LoVo (cell line): ENCODE measurements around the gene GRM1.

Experiments
- DNase-seq: peaks from one replicate; pipeline ENCODE4 v3.0.0-alpha.2; 2016; ENCODE audit warnings: low spot score

Gene GRM1

GRCh38 chr6:146100776-146101175, 71.9 kb downstream of the GRM1 start:
- DNase-seq = no peak

GRCh38 chr6:146103416-146104072, 74.7 kb downstream of the GRM1 start:
- no peak for DNase-seq

GRCh38 chr6:146106532-146106931, 77.7 kb downstream of the GRM1 start:
- no peak for DNase-seq

DNA sequence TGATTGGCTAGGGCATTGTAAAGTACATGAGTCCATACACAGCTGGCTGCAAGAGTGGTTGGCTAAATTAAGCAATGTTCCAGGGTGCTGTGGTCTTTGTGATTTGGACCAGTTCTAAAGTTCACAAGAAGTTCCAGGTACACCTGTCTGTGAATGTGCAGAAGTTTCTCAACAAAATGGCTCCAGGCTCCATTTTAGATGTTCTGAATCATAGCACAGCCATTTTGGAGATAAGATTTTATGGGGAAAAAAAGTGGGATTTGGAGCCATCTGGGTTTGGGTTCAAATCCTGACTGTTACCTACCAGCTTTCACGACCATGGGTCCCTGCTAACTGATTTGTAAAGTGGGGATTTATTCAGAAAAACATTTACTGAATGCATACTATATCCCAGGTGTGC, 82.1 kb downstream of the GRM1 start:
- no peak for DNase-seq

- DNase-seq = no peak
Observed at GRCh38 chr6:146111881-146112450, 83.1 kb downstream of the GRM1 start.

GRCh38 chr6:146113084-146113623, 84.3 kb downstream of the GRM1 start:
- no peak for DNase-seq

- DNase-seq = no peak
Observed at GRCh38 chr6:146123616-146124015, 94.8 kb downstream of the GRM1 start.

GRCh38 chr6:146127447-146128215, 98.8 kb downstream of the GRM1 start:
- DNase-seq = no peak

GRCh38 chr6:146133866-146134265, 105.0 kb downstream of the GRM1 start:
- DNase-seq = no peak

- no peak for DNase-seq
Observed at GRCh38 chr6:146135167-146135566, 106.3 kb downstream of the GRM1 start.

DNA sequence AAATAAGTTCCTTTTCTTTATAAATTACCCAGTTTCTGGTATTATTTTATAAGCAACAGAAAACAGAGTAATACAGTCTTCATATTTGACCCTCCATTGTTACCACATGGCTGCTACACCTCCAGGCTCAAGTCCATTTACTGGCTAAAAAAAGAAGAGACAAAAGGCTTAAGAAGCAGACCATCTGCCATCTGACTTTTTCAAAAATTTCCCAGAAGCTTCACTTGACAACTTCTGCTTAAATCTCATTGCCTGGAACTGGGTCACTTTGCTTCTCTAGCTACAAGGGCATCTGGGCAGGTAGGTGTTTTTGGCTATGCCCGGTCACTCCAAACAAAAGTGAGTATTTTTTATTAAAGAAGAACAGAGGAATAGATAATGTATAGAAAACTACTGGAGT, 118.0 kb downstream of the GRM1 start:
- DNase-seq = no peak

DNA sequence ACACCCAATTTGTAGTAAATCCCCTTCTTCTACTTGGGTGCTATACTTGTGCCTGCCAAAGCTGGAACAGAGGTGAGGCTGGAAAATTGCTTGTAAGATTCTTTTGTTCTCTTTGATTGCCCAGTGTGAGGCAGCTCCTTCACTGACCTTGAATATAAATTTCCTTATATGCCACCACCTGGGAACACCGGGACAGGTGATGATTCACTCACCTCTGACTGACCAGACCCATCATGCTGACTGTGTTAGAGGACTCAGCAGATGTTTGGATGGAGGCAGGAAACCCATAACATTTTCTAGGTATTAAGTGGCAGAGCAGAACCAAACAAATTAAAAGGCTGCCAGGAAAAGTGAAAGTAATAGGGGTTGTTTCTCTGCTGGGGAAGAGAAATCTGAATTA, 120.9 kb downstream of the GRM1 start:
- no peak for DNase-seq

DNA sequence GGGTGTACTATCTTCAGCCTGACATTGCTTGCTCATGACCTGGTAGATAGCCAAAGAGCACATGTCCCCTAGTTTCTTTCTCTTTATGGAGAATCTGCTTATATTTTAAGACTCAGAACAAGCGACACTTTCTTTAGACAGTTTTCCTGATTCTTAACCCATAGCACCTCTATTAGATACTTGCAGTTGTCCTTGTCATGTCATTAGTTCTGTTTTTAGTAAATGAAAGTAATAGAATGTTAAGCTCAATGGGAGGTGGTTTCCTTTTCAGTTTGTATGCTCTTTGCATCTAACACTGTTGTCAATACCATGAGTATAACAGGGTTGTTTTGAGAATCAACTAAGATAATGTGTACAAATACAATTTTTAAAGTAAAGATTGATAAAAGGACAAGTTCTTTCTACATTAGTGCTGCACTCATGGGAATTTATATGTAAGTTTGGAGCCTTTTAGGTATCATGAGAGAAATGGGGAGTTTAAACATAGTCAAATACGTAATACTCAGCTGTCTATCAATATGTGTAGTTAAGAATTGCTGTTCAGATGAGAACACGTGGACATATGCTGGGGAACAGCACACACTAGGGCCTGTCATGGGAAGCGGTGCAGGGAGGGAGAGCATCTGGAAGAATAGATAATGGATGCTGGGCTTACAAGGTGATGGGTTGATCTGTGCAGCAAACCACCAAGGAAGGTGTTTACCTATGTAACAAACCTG, 124.3 kb downstream of the GRM1 start:
- no peak for DNase-seq

DNA sequence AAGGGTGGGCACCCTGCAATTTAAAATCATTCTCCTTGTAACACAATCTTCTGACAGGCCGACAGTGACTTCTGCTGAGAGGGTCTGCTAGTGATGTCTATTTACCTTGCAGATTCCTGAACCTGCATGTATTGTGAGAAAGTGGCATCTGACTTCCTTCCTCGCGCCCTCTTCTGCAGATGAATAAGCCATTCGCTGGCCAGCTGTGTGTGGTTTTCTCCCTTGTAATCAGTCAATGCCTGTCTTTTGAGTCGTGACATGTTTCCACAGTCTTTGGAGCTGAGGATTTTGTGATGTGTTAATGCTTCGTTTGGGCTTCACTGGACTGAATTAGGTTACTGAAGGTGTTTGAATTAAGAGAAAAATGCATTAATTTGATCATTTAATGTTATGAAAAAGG, 125.3 kb downstream of the GRM1 start:
- no peak for DNase-seq

GRCh38 chr6:146161664-146162063, 132.8 kb downstream of the GRM1 start:
- DNase-seq = no peak

DNA sequence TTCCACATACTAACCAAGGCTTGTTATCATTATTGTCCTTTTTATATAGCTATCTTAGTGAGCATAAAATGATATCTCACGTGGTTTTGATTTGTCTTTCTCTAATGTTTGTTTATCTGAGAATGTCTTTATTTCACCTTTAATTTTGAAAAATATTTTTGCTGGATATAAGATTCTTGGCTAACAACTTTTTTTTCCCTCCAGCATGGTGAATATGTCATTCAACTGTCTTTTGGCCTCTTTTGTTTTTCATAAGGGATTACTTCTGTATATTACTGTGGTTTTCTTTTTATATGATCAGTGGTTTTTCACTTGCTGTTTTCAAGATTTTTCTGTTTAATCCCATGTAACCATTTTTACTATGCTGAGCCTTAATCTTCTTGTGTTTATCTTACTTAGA, 141.0 kb downstream of the GRM1 start:
- no peak for DNase-seq

GRCh38 chr6:146177785-146178184, 148.9 kb downstream of the GRM1 start:
- no peak for DNase-seq

DNA sequence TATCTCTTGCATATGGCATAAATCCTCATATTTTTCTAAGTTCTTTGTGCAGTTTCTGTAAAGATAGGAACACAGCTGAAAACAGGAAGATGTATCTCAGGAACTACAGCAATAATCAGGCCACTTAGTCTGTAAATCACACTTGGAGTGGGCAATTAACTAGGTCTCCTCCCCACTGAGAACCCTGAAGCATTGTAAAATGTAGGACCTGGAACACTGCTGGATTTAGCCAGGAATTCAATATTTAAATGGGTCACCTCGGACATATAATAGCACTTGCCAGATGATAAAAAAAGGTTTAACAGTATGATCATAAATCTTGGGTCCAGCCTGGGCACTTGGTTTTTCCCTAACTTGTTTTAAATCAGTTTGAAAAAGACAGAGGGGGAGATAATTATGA, 155.0 kb downstream of the GRM1 start:
- DNase-seq = no peak

- DNase-seq = no peak
Observed at GRCh38 chr6:146184701-146185100, 155.8 kb downstream of the GRM1 start.

GRCh38 chr6:146189131-146189530, 160.3 kb downstream of the GRM1 start:
- DNase-seq = no peak

DNA sequence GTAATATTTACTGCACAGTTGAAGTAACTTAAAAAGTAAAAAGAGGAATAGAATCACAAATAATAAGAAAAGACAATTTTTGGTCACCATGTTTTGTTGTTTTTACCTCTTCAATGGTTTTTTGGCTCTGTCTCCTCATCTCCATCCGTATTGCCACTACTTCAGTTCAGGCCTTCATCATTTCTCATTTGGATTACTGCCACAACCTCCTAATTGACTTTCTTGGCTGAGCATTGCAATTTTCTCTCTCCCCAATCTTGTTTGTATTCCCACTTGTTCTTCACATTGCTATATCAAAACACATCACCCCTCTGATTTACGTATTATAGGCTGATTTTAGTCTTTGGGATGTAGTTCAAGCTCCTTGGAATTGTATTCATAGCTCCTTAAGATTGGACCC, 161.7 kb downstream of the GRM1 start:
- no peak for DNase-seq

DNA sequence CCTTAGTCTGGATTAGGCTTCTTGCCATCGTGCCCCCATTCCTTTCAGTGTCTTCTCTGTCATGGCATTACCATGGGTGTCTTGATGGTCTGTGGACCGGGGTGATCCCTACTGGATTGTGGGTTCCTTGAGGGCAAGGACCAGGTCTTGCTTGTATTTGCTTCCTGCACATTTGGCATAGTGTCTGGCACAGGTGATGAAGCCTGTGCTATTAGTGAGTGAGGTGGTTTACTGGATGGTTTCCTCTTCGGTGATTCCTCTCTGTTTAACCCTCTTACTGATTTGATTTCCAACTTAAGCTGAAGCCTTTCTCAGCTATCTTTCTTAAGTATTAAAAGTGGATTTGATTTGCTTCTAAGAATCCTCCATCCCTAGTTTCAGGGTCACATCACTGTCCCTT, 162.3 kb downstream of the GRM1 start:
- DNase-seq = no peak

DNA sequence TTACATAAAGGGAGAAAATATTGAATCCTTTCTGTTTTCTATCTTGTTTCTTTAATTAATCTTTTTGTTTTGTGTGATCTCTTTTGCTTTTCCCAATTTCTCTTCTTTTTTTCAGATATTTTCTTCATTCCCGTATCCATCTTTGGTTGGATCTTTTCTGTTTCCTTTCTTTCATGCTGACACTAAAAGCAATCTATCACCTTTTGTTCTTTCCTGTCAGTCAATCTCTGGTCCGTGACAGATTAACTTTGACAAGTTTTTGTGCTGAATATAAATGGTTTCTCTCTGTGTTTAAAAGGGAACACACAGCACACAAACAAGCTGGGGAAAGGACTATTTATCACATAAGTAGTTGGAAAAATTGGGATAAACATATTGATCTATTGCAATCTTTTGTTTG, 162.8 kb downstream of the GRM1 start:
- DNase-seq = no peak
